Fibroblast of pulmonary artery (primary cell): ENCODE data around the gene SERPINE2.
A peak's percentile ranks its signal among the peaks of the same experiment; 100 is the strongest.

Source experiments
- DNase-seq: peaks from one replicate; pipeline ENCODE4 v3.0.0-alpha.2; 2010; ENCODE audit warnings: low read depth
- H3K4me3 ChIP-seq: replicated peaks from 2 replicates; pipeline ENCODE4 v1.5.1; 2011; ENCODE audit warnings: low read depth, mild to moderate bottlenecking, control low read depth, low read length, moderate library complexity
- CTCF ChIP-seq: IDR thresholded peaks from 2 replicates; pipeline ENCODE4 v1.5.1; 2011; ENCODE audit warnings: mild to moderate bottlenecking, control low read depth, low read length, inconsistent platforms; ENCODE audit errors: missing control alignments

SERPINE2 gene

GRCh38 chr2:223930103-223930976 is 108.7 kb downstream of the SERPINE2 start:
- DNase-seq = no peak
- H3K4me3 ChIP-seq = no peak overlapping the region
- no peak for TF ChIP-seq CTCF

GRCh38 chr2:223929571-223930102 is 109.4 kb downstream of the SERPINE2 start:
- no peak overlapping the region for H3K4me3 ChIP-seq
- no peak for TF ChIP-seq CTCF
- DNase-seq = no peak

GRCh38 chr2:223928113-223929006 is 110.7 kb downstream of the SERPINE2 start:
- no peak overlapping the region for H3K4me3 ChIP-seq
- no peak for TF ChIP-seq CTCF
- DNase-seq = no peak

GRCh38 chr2:223925106-223925505 is 114.0 kb downstream of the SERPINE2 start:
- no peak for TF ChIP-seq CTCF
- peak; percentile 66 for DNase-seq
- H3K4me3 ChIP-seq = no peak overlapping the region
